22Rv1 (cell line): Measurements from ENCODE around the gene KIAA0232.

Experiments used
- CTCF ChIP-seq: fragments of 450-650 bp; IDR thresholded peaks from 2 replicates; pipeline ENCODE4 v1.5.1; 2017; ENCODE audit warnings: mild to moderate bottlenecking
- ZFX ChIP-seq: fragments of 450-650 bp; IDR thresholded peaks from 2 replicates; pipeline ENCODE4 v1.6.1; 2017; ENCODE audit warnings: antibody characterized with exemption, borderline replicate concordance

- TF ChIP-seq CTCF (no peak), ZFX (no peak)
These were observed 126.0 kb downstream of the KIAA0232 start for GRCh38 chr4:6908432-6909112.
